Panc1 (cell line): ENCODE results near the gene ZNF391.

Source experiments
- CTCF ChIP-seq: fragments of 450-650 bp; IDR thresholded peaks from 2 replicates; pipeline ENCODE4 v1.5.1; 2017; ENCODE audit warnings: mild to moderate bottlenecking
- SIN3A ChIP-seq: IDR thresholded peaks from 2 replicates; pipeline ENCODE4 v1.6.1; 2012; ENCODE audit warnings: low read depth, mild to moderate bottlenecking, low read length, moderate library complexity, borderline replicate concordance; ENCODE audit not compliant: insufficient read depth
- TCF7L2 ChIP-seq: IDR thresholded peaks from 2 replicates; pipeline ENCODE4 v1.6.1; 2011; ENCODE audit warnings: mild to moderate bottlenecking, low read depth, low read length, inconsistent platforms

- TF ChIP-seq CTCF (no peak), TCF7L2 (no peak), SIN3A (no peak)
Measured at GRCh38 chr6:27414996-27415395, 26.4 kb downstream of the ZNF391 start.
